ENCODE results near the gene KRTAP2-3.
"Not testable (repeated sequence)": the region's sequence is repeated elsewhere in the genome, so short reads cannot be mapped to it uniquely, and the experiment has no call there.

KRTAP2-3 gene

GRCh38 chr17:41060052-41060604, at the start of gene KRTAP2-3:
KRTAP2-3 (minus strand) TSS chr17:41060114; CDS start chr17:41060050, 64 bp downstream.
- Histone ChIP-seq H3K27ac (ENCODE audit: low read depth, low read length) (no peak within 1 kb of the TSS), H3K9ac (ENCODE audit: low read length in 5 of 5) (no peak within 1 kb of the TSS), H3K36me3 (ENCODE audit: control insufficient read depth in 5 of 5, insufficient read depth in 5 of 5, low read length in 5 of 5) (no peaks in the 10 kb centered on the region), H3K27me3 (ENCODE audit: control insufficient read depth in 5 of 5, insufficient read depth in 4 of 5, low read length in 5 of 5) (peaks cover 0 to 5% (median 4%) of the 10 kb centered on the region in 5 donors), H3K9me3 (ENCODE audit: control insufficient read depth in 5 of 5, low read length in 5 of 5) (peaks cover 0 to 4% (median 3%) of the 10 kb centered on the region in 5 donors), H3K4me3 (ENCODE audit: low read depth in 1 of 5, low read length in 5 of 5) (no peak within 1 kb of the TSS), H3K4me1 (ENCODE audit: control insufficient read depth in 5 of 5, insufficient read depth in 5 of 5, low read length in 5 of 5) (no peaks in the 10 kb centered on the region)

GRCh38 chr17:41108728-41109386, 48.9 kb upstream of the KRTAP2-3 start:
- not testable (repeated sequence) for H3K9me3 ChIP-seq (ENCODE audit: control insufficient read depth in 5 of 5, low read length in 5 of 5); H3K4me1 ChIP-seq (ENCODE audit: control insufficient read depth in 5 of 5, insufficient read depth in 5 of 5, low read length in 5 of 5); H3K36me3 ChIP-seq (ENCODE audit: control insufficient read depth in 5 of 5, insufficient read depth in 5 of 5, low read length in 5 of 5); H3K27ac ChIP-seq (ENCODE audit: low read depth, low read length); H3K4me3 ChIP-seq (ENCODE audit: low read depth in 1 of 5, low read length in 5 of 5); H3K9ac ChIP-seq (ENCODE audit: low read length in 5 of 5); H3K27me3 ChIP-seq (ENCODE audit: control insufficient read depth in 5 of 5, insufficient read depth in 4 of 5, low read length in 5 of 5)

GRCh38 chr17:41107941-41108450, 48.1 kb upstream of the KRTAP2-3 start:
- H3K27ac ChIP-seq (ENCODE audit: low read depth, low read length) = no peak overlapping the region
- no peaks in the 10 kb centered on the region for H3K36me3 ChIP-seq (ENCODE audit: control insufficient read depth in 5 of 5, insufficient read depth in 5 of 5, low read length in 5 of 5)
- no peak overlapping the region for H3K4me3 ChIP-seq (ENCODE audit: low read depth in 1 of 5, low read length in 5 of 5)
- peaks cover 0 to 2% (median 0%) of the 10 kb centered on the region in 5 donors for H3K9me3 ChIP-seq (ENCODE audit: control insufficient read depth in 5 of 5, low read length in 5 of 5)
- H3K4me1 ChIP-seq (ENCODE audit: control insufficient read depth in 5 of 5, insufficient read depth in 5 of 5, low read length in 5 of 5) = no peaks in the 10 kb centered on the region
- H3K9ac ChIP-seq (ENCODE audit: low read length in 5 of 5) = no peak overlapping the region
- peaks cover 0 to 2% (median 0%) of the 10 kb centered on the region in 5 donors for H3K27me3 ChIP-seq (ENCODE audit: control insufficient read depth in 5 of 5, insufficient read depth in 4 of 5, low read length in 5 of 5)

GRCh38 chr17:41105347-41105746, 45.4 kb upstream of the KRTAP2-3 start, which contains the start of gene KRTAP4-9:
KRTAP4-9 (plus strand) TSS chr17:41105389; CDS start chr17:41105389, 0 bp downstream.
- H3K36me3 ChIP-seq (ENCODE audit: control insufficient read depth in 5 of 5, insufficient read depth in 5 of 5, low read length in 5 of 5); H3K9ac ChIP-seq (ENCODE audit: low read length in 5 of 5); H3K4me1 ChIP-seq (ENCODE audit: control insufficient read depth in 5 of 5, insufficient read depth in 5 of 5, low read length in 5 of 5); H3K4me3 ChIP-seq (ENCODE audit: low read depth in 1 of 5, low read length in 5 of 5); H3K27ac ChIP-seq (ENCODE audit: low read depth, low read length); H3K9me3 ChIP-seq (ENCODE audit: control insufficient read depth in 5 of 5, low read length in 5 of 5); H3K27me3 ChIP-seq (ENCODE audit: control insufficient read depth in 5 of 5, insufficient read depth in 4 of 5, low read length in 5 of 5): not testable (repeated sequence)

- not testable (repeated sequence) for H3K4me1 ChIP-seq (ENCODE audit: control insufficient read depth in 5 of 5, insufficient read depth in 5 of 5, low read length in 5 of 5); H3K9me3 ChIP-seq (ENCODE audit: control insufficient read depth in 5 of 5, low read length in 5 of 5); H3K36me3 ChIP-seq (ENCODE audit: control insufficient read depth in 5 of 5, insufficient read depth in 5 of 5, low read length in 5 of 5); H3K9ac ChIP-seq (ENCODE audit: low read length in 5 of 5); H3K27ac ChIP-seq (ENCODE audit: low read depth, low read length); H3K4me3 ChIP-seq (ENCODE audit: low read depth in 1 of 5, low read length in 5 of 5); H3K27me3 ChIP-seq (ENCODE audit: control insufficient read depth in 5 of 5, insufficient read depth in 4 of 5, low read length in 5 of 5)
Measured at GRCh38 chr17:41104386-41105038, 44.6 kb upstream of the KRTAP2-3 start.

GRCh38 chr17:41103896-41104295, 44.0 kb upstream of the KRTAP2-3 start:
- H3K9me3 ChIP-seq (ENCODE audit: control insufficient read depth in 5 of 5, low read length in 5 of 5) = no peaks in the 10 kb centered on the region
- H3K9ac ChIP-seq (ENCODE audit: low read length in 5 of 5) = no peak overlapping the region
- H3K4me1 ChIP-seq (ENCODE audit: control insufficient read depth in 5 of 5, insufficient read depth in 5 of 5, low read length in 5 of 5) = no peaks in the 10 kb centered on the region
- no peak overlapping the region for H3K27ac ChIP-seq (ENCODE audit: low read depth, low read length)
- H3K4me3 ChIP-seq (ENCODE audit: low read depth in 1 of 5, low read length in 5 of 5) = no peak overlapping the region
- no peaks in the 10 kb centered on the region for H3K36me3 ChIP-seq (ENCODE audit: control insufficient read depth in 5 of 5, insufficient read depth in 5 of 5, low read length in 5 of 5)
- peaks cover 0 to 5% (median 0%) of the 10 kb centered on the region in 5 donors for H3K27me3 ChIP-seq (ENCODE audit: control insufficient read depth in 5 of 5, insufficient read depth in 4 of 5, low read length in 5 of 5)

GRCh38 chr17:41101586-41102259, 41.8 kb upstream of the KRTAP2-3 start, which contains the start of gene KRTAP4-16:
KRTAP4-16 (minus strand) TSS chr17:41102209; CDS start chr17:41102209, 0 bp downstream.
- no peaks in the 10 kb centered on the region for H3K36me3 ChIP-seq (ENCODE audit: control insufficient read depth in 5 of 5, insufficient read depth in 5 of 5, low read length in 5 of 5)
- no peaks in the 10 kb centered on the region for H3K9me3 ChIP-seq (ENCODE audit: control insufficient read depth in 5 of 5, low read length in 5 of 5)
- no peak within 1 kb of the TSS for H3K9ac ChIP-seq (ENCODE audit: low read length in 5 of 5)
- H3K27me3 ChIP-seq (ENCODE audit: control insufficient read depth in 5 of 5, insufficient read depth in 4 of 5, low read length in 5 of 5) = peaks cover 0 to 2% (median 0%) of the 10 kb centered on the region in 5 donors
- H3K4me1 ChIP-seq (ENCODE audit: control insufficient read depth in 5 of 5, insufficient read depth in 5 of 5, low read length in 5 of 5) = no peaks in the 10 kb centered on the region
- H3K27ac ChIP-seq (ENCODE audit: low read depth, low read length) = no peak within 1 kb of the TSS
- no peak within 1 kb of the TSS for H3K4me3 ChIP-seq (ENCODE audit: low read depth in 1 of 5, low read length in 5 of 5)

- H3K9ac ChIP-seq (ENCODE audit: low read length in 5 of 5); H3K27me3 ChIP-seq (ENCODE audit: control insufficient read depth in 5 of 5, insufficient read depth in 4 of 5, low read length in 5 of 5); H3K9me3 ChIP-seq (ENCODE audit: control insufficient read depth in 5 of 5, low read length in 5 of 5); H3K27ac ChIP-seq (ENCODE audit: low read depth, low read length); H3K4me1 ChIP-seq (ENCODE audit: control insufficient read depth in 5 of 5, insufficient read depth in 5 of 5, low read length in 5 of 5); H3K4me3 ChIP-seq (ENCODE audit: low read depth in 1 of 5, low read length in 5 of 5); H3K36me3 ChIP-seq (ENCODE audit: control insufficient read depth in 5 of 5, insufficient read depth in 5 of 5, low read length in 5 of 5): not testable (repeated sequence)
Measured at GRCh38 chr17:41099682-41100480, 40.0 kb upstream of the KRTAP2-3 start.

- H3K4me3 ChIP-seq (ENCODE audit: low read depth in 1 of 5, low read length in 5 of 5) = no peak overlapping the region
Measured at GRCh38 chr17:41098481-41098880, 38.6 kb upstream of the KRTAP2-3 start.

More at GRCh38 chr17:41098481-41098880, 38.6 kb upstream of the KRTAP2-3 start:
- H3K9ac ChIP-seq (ENCODE audit: low read length in 5 of 5) = no peak overlapping the region
- peaks cover 0 to 2% (median 0%) of the 10 kb centered on the region in 5 donors for H3K27me3 ChIP-seq (ENCODE audit: control insufficient read depth in 5 of 5, insufficient read depth in 4 of 5, low read length in 5 of 5)
- H3K36me3 ChIP-seq (ENCODE audit: control insufficient read depth in 5 of 5, insufficient read depth in 5 of 5, low read length in 5 of 5) = no peaks in the 10 kb centered on the region
- no peaks in the 10 kb centered on the region for H3K9me3 ChIP-seq (ENCODE audit: control insufficient read depth in 5 of 5, low read length in 5 of 5)
- no peaks in the 10 kb centered on the region for H3K4me1 ChIP-seq (ENCODE audit: control insufficient read depth in 5 of 5, insufficient read depth in 5 of 5, low read length in 5 of 5)
- no peak overlapping the region for H3K27ac ChIP-seq (ENCODE audit: low read depth, low read length)
